ENCODE results near the gene PPP2R3B.

PPP2R3B gene

DNA sequence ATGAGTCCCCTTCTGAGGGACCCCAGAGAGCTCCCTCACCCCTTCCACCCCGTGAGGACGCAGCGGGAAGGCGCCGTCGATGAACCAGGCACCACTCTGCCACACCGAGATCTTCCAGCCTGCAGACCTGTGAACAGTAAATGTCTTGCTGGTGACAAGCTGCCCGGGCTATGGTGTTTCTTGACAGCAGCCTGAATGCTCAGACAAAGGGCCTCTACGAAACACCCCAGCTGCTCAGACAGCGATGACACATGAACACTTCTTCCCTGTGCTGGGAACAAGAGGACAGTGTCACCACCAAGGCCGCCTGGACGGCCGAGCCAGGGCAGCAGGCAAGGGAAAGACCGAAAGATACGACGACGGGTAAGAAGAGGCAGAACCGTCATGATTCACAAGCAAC, 37.5 kb downstream of the PPP2R3B start:
- no peaks in the 10 kb centered on the region for H3K9me3 ChIP-seq
- H3K36me3 ChIP-seq: no peaks in the 10 kb centered on the region
- DNase-seq: no peak
- no peaks in the 10 kb centered on the region for H3K4me1 ChIP-seq
- H3K27me3 ChIP-seq: no peaks in the 10 kb centered on the region
- no peak overlapping the region for H3K4me3 ChIP-seq (ENCODE audit: low read depth, low read length)
- TF ChIP-seq, protein P1, sequence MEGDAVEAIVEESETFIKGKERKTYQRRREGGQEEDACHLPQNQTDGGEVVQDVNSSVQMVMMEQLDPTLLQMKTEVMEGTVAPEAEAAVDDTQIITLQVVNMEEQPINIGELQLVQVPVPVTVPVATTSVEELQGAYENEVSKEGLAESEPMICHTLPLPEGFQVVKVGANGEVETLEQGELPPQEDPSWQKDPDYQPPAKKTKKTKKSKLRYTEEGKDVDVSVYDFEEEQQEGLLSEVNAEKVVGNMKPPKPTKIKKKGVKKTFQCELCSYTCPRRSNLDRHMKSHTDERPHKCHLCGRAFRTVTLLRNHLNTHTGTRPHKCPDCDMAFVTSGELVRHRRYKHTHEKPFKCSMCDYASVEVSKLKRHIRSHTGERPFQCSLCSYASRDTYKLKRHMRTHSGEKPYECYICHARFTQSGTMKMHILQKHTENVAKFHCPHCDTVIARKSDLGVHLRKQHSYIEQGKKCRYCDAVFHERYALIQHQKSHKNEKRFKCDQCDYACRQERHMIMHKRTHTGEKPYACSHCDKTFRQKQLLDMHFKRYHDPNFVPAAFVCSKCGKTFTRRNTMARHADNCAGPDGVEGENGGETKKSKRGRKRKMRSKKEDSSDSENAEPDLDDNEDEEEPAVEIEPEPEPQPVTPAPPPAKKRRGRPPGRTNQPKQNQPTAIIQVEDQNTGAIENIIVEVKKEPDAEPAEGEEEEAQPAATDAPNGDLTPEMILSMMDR (IDR thresholded peaks at IDR 0.05; ENCODE audit: low read depth, low read length): no peak

DNA sequence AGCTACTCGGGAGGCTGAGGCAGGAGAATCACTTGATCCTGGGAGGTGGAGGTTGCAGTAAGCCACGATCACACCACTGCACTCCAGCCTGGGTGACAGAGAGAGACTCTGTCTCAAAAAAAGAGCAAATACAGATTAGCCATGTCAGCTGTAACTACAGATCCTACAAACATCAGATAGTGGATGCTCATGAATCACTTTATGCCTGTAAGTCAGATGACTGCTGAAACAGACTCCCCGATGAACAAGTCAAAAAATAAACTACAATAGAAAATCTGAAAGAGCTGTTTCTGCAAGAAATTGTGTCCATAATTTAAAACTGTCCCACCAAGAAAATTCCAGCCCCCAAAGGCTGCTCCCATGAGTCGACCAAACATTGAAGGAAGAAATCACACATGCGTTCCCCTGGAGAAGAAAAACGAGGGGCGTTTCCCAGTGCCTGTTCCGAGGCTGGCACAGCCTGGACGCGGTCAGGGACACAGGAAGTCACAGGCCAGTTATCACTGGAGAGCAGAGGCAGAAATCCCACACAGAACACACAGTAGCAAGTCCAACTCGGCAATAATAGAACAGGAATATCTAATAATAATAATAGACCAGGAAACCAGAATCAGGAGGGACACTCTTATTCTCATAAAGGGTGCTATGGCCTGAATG, 38.1 kb downstream of the PPP2R3B start:
- H3K9me3 ChIP-seq: no peaks in the 10 kb centered on the region
- DNase-seq: no peak
- H3K36me3 ChIP-seq: no peaks in the 10 kb centered on the region
- H3K4me1 ChIP-seq: no peaks in the 10 kb centered on the region
- TF ChIP-seq, protein P1 (IDR thresholded peaks at IDR 0.05; ENCODE audit: low read depth, low read length): no peak
- H3K4me3 ChIP-seq (ENCODE audit: low read depth, low read length): no peak overlapping the region
- H3K27me3 ChIP-seq: no peaks in the 10 kb centered on the region

DNA sequence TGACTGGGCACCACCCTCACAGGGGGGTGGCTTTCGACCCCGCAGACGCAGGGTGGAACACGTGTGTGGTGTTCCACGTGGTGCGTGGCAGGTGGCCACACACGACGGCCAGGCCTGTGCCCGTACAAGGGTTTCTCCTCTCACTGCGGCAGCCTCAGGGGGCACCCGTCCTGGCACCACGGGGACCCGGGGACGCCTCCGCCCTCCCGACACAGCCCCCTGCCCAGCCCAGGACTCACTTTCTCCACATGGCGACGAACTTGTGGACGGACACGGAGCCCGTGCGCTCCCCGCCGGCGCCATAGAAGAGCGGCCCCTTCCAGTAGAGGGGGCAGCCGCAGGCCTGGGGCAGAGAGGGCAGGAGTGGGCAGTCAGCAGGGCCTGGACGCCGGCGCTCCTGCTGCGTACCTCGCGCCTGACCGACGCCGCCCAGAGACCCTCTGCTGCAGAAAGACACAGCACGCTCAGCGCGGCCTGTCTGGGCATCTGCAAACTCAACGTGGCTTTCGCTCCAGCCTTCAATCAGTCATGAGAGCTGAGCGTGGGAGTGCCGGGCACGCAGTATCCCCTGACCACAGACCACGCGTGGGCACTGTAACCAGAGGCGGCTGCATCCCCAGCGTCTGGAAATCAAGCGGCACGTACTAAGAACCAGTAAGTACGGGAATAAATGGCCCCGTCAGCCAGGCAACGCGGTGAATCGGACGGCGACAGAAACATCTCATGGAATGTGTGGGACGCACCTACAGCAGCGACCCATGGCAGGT, 39.2 kb downstream of the PPP2R3B start:
- H3K36me3 ChIP-seq: no peaks in the 10 kb centered on the region
- TF ChIP-seq, protein P1 (IDR thresholded peaks at IDR 0.05; ENCODE audit: low read depth, low read length): no peak
- no peaks in the 10 kb centered on the region for H3K4me1 ChIP-seq
- H3K4me3 ChIP-seq (ENCODE audit: low read depth, low read length): no peak overlapping the region
- no peaks in the 10 kb centered on the region for H3K9me3 ChIP-seq
- no peak for DNase-seq
- no peaks in the 10 kb centered on the region for H3K27me3 ChIP-seq

DNA sequence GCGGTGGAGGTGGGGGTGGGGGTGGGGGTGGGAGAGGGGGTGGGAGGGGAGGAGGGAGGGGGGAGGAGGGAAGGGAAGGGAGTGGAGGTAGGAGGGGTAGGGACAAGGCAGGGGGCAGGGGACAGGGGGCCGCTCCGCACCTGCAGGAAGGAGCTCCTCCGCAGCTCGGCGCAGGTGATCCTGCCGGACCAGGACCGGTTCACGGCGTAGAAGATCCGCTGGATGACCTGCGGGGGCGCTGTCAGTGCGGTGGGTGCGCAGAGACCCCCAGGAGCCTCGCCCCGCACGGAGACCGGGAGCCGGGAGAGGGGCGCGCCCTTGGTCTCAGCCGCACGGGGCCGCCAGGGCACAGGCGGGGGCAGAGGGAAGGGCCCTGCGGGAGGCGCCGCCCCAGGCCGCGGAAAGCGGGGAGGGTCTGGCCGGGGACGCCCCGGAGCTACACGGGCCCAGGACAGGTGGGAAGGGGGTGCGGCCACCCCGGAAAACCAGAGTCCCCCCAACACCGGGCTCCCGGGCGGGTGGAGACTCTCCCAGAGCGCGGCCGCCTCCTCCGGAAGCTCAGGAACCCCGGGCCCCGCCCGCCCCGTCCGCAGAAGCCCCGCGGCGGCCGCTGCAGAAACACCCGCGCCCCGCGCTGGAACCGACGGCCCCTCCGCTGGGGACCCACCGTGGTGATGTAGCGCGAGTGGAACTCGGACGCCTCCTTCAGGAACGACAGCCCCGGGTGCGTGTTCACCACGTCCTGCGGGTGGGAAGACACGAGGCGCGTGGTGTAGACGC, 40.5 kb downstream of the PPP2R3B start:
- Histone ChIP-seq H3K4me1 (no peaks in the 10 kb centered on the region), H3K36me3 (no peaks in the 10 kb centered on the region), H3K27me3 (no peaks in the 10 kb centered on the region), H3K4me3 (ENCODE audit: low read depth, low read length) (no peak overlapping the region), H3K9me3 (no peaks in the 10 kb centered on the region)
- DNase-seq: no peak
- TF ChIP-seq, protein P1 (IDR thresholded peaks at IDR 0.05; ENCODE audit: low read depth, low read length): no peak

DNA sequence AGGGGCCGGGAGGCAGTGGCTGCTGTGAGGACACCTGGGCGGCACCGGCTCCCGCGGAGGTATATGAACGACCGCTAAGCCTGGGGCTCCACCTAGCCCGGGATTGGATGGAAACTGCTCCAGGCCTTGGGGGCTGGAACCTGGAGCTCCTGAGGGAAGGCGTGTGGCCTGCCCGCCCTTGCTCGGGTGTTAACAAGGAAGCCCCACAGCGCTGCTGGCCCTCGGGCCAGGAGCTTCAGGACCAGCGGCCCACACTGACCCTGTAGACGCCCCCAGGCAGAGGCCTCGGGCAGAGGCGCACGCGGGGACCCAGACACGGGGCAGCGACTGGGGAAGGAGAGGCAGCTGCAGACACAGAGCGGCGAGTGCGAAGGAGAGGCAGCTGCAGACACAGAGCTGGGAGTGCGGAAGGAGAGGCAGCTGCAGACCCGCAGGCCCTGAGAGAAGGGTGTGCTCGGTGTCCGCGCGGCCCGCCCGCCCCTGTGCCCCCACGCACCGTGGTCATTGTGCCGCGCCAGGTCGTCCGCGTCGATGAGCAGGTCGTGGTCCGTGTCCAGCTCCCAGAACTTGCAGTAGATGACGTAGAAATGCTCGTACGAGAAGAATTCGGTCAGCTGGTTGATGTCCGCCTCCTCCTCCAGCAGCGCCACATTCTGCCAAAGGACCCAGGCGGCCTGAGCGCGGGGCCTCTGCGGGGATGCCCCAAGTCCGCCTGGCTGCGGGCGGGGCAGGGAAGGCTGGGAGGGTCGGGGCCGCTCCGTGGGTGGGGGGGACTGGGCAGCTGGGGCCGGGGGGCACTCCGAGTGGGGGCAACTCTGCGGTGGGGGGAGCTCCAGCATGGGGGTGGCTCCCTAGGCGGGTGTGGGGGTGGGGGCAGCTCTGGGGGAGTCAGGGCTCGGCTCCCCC, 41.4 kb downstream of the PPP2R3B start:
- Histone ChIP-seq H3K36me3 (no peaks in the 10 kb centered on the region), H3K4me3 (ENCODE audit: low read depth, low read length) (no peak overlapping the region), H3K4me1 (no peaks in the 10 kb centered on the region), H3K9me3 (no peaks in the 10 kb centered on the region), H3K27me3 (no peaks in the 10 kb centered on the region)
- TF ChIP-seq, protein P1 (IDR thresholded peaks at IDR 0.05; ENCODE audit: low read depth, low read length): no peak
- no peak for DNase-seq

All from BE2C (cell line).